SK-N-MC (cell line): Measurements from ENCODE around the gene AGTPBP1.

Source experiments
- EZH2 ChIP-seq: fragments of 200-600 bp; sonication (generic); IDR thresholded peaks from one replicate; pipeline ENCODE4 v1.6.1; 2017; ENCODE audit warnings: antibody characterized with exemption
- FOXP2 ChIP-seq: optimal IDR thresholded peaks from 2 replicates; pipeline ENCODE3; 2011; ENCODE audit warnings: mild to moderate bottlenecking, moderate library complexity; ENCODE audit not compliant: insufficient read depth; ENCODE audit errors: extremely low read length, control extremely low read depth
- POLR2AphosphoS5 ChIP-seq: IDR thresholded peaks from 2 replicates; pipeline ENCODE4 v1.6.1; 2012; ENCODE audit warnings: mild to moderate bottlenecking, low read depth, low read length, borderline replicate concordance

GRCh38 chr9:85528607-85529006 is 213.1 kb downstream of the AGTPBP1 start:
- TF ChIP-seq EZH2 (no peak), POLR2AphosphoS5 (no peak), FOXP2 (no peak)
